Brain microvascular endothelial cell (primary cell): ENCODE results near the gene RAD51.

Experiments used
- DNase-seq: peaks from one replicate; pipeline ENCODE4 v3.0.0-alpha.2; 2020
- H3K27ac ChIP-seq: fragments of 250-450 bp; sonication (Bioruptor Pico); 2 replicates; pipeline ENCODE4 v1.5.1; 2020; ENCODE audit warnings: mild to moderate bottlenecking, moderate library complexity
- H3K27me3 ChIP-seq: fragments of 250-450 bp; sonication (Bioruptor Pico); replicated peaks from 2 replicates; pipeline ENCODE4 v1.5.1; 2020; ENCODE audit warnings: mild to moderate bottlenecking
- H3K36me3 ChIP-seq: fragments of 250-450 bp; sonication (Bioruptor Pico); replicated peaks from 2 replicates; pipeline ENCODE4 v1.5.1; 2020; ENCODE audit warnings: mild to moderate bottlenecking
- H3K4me3 ChIP-seq: 2 replicates; pipeline ENCODE4 v1.5.1; 2011; ENCODE audit warnings: low read depth, mild to moderate bottlenecking, control low read depth, low read length, moderate library complexity
- in situ Hi-C: cut with HindIII; loops from 2 replicates; pipeline ENCODE4 v1.10.0; 2017; ENCODE audit warnings: low sequenced_read_pairs, low pct_ligation_motif_present
- TF ChIP-seq, protein P1 (sequence below): IDR thresholded peaks from 2 replicates; pipeline ENCODE4 v1.5.1; 2011; ENCODE audit warnings: low read depth, mild to moderate bottlenecking, moderate library complexity, low read length, control low read depth, inconsistent platforms; ENCODE audit errors: missing control alignments

Gene RAD51

GRCh38 chr15:40766194-40766815, 71.3 kb downstream of the RAD51 start:
- no peak overlapping the region for H3K27ac ChIP-seq
- no peaks in the 10 kb centered on the region for H3K27me3 ChIP-seq
- no peak for DNase-seq
- no peaks in the 10 kb centered on the region for H3K36me3 ChIP-seq
- in situ Hi-C loops: no loop called here
- H3K4me3 ChIP-seq: no peak overlapping the region
- TF ChIP-seq, protein P1, sequence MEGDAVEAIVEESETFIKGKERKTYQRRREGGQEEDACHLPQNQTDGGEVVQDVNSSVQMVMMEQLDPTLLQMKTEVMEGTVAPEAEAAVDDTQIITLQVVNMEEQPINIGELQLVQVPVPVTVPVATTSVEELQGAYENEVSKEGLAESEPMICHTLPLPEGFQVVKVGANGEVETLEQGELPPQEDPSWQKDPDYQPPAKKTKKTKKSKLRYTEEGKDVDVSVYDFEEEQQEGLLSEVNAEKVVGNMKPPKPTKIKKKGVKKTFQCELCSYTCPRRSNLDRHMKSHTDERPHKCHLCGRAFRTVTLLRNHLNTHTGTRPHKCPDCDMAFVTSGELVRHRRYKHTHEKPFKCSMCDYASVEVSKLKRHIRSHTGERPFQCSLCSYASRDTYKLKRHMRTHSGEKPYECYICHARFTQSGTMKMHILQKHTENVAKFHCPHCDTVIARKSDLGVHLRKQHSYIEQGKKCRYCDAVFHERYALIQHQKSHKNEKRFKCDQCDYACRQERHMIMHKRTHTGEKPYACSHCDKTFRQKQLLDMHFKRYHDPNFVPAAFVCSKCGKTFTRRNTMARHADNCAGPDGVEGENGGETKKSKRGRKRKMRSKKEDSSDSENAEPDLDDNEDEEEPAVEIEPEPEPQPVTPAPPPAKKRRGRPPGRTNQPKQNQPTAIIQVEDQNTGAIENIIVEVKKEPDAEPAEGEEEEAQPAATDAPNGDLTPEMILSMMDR: no peak

DNA sequence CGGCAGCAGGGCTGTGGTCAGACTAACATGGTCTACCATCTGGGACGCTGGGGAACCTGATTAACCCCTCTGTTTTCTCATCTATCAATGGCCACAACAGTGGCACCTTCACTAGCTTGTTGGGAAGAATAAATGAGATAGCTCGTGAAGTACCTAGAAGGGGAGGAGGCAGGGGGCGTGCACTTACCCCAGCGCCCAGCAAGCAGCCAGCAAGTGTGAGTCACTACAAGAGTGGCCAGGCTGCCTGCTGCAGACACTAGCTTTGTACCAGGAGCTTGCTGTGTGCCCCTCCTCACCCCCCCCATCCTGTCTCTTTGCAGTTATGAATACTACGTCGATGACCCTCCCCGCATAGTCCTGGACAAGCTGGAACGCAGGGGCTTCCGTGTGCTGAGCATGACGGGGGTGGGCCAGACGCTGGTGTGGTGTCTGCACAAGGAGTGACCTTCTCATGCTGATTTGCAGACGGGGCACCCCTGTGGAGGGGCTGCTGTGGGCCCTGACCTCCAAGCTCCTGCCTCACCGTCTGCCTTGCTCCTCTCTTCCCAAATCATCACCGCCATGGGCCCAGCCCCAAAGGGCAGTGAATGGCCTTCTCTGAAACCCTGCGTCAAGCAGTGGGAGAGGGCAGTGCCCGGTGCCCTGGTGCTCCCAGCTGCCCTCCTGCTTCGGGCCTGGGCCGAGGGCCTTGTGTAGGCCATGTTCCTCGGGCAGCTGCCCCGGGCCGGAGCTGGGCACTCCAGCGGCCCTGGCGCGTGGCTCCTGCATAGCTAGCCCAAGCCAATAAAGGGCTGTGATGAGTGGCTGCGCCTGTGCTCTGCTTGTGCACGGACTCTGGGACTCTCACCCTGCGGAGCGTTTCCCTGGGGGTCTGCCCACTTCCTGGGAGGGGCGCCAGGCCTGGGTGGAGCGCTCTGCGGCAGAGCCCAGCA, 72.2 kb downstream of the RAD51 start:
- H3K27ac ChIP-seq: no peak overlapping the region
- TF ChIP-seq, protein P1: no peak
- H3K36me3 ChIP-seq: no peaks in the 10 kb centered on the region
- H3K27me3 ChIP-seq: no peaks in the 10 kb centered on the region
- peak; percentile 60 for DNase-seq
- H3K4me3 ChIP-seq: no peak overlapping the region
- in situ Hi-C loops: no loop called here

DNA sequence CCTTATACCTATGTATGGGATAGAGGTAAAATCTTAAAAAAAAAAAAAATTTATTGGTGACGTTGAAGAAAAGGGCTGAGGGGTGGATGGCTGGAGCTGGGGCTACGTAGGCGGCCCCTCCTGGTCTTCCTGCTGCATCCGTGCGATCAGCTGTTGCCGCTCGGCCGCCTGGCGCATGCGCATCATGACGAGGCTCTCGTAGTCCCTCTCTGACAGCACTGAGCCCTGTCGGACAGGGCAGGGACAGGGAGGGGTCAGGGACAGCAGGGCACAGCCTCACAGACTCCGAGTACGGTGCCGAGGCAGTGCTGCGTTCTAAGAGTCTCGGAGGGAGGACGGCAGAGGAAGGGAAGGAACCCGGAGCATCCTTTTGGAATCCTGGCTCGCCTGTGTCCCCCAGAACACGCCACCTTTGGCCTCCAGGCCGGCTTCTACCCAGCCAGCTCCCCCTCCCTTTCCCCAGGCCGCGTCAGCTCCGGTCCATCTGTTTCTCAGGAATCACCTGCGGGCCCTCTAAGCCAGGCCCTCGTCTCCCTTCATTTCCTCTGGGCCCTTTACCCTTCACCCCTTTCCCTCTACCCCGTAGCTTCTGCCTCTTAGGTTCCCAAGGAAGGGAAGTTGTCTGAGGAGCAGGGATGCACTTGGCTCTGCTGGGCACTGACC, 73.0 kb downstream of the RAD51 start:
- H3K27ac ChIP-seq: no peak overlapping the region
- DNase-seq: no peak
- peaks cover 1% of the 10 kb centered on the region for H3K36me3 ChIP-seq
- TF ChIP-seq, protein P1: no peak
- no peak overlapping the region for H3K4me3 ChIP-seq
- no peaks in the 10 kb centered on the region for H3K27me3 ChIP-seq
- in situ Hi-C loops: no loop called here

- in situ Hi-C loops: no loop called here
- Histone ChIP-seq H3K27me3 (no peaks in the 10 kb centered on the region), H3K27ac (no peak overlapping the region), H3K36me3 (peaks cover 8% of the 10 kb centered on the region), H3K4me3 (no peak overlapping the region)
- TF ChIP-seq, protein P1: no peak
- DNase-seq: no peak
Measured at GRCh38 chr15:40768521-40769273, 73.7 kb downstream of the RAD51 start.

DNA sequence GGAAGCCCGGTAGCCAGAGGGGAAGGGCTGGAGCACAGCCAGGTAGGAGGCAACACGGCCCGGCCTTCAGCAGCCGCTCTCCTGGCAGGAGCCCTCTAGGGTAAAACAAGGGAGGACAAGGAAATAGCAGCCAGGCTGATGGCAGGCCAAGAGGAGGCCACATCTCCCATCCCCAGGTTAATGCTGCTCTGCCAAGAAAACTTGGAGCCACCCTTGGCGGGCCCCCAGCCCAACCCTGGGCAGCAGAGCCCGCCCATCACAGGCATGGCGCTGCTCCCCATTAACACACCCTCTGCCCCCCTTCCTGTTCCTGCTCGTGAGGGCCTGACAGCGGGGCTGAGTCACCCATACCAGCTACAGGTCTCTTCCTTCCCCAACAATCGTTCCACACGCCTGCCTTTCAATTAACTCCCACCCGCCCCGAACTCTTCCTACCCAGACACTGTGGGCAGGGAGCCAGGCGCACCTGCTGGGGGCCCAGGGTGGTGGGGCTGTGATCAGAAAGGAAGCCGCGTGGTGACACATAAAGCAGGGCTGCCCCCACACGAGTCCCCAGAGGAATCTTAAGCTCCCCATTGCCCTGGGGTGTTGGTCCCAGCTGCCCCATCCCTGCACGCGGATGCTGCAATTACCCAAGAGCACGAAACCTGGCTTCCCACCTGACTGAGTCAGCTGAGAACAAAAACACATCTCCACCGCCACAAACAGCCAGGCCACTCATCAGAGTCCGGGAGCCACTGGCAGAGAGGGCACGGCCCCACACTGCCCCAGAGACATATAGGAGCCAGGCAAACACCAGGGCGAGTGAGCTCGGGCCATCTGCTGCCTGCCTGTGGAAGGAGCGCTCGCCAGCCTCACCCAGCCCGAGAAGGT, 74.5 kb downstream of the RAD51 start, which contains the start of gene C15orf62:
C15orf62 (plus strand) TSS at position 707 of the 873 bp plus-strand sequence. CDS start 516 bp downstream, outside the sequence.
- no peaks in the 10 kb centered on the region for H3K27me3 ChIP-seq
- H3K4me3 ChIP-seq: no peak within 1 kb of the TSS
- in situ Hi-C loops: no loop called here
- H3K27ac ChIP-seq: no peak within 1 kb of the TSS
- no peak for DNase-seq
- TF ChIP-seq, protein P1: no peak
- peaks cover 13% of the 10 kb centered on the region for H3K36me3 ChIP-seq
